Medulla oblongata (tissue), 1 donor: Measurements from ENCODE around the gene CERS4.
"Not testable (repeated sequence)": the region's sequence is repeated elsewhere in the genome, so short reads cannot be mapped to it uniquely, and the experiment has no call there.

Source experiments
- DNase-seq: peaks from one replicate; pipeline ENCODE4 v3.0.0-alpha.2; 2015; ENCODE audit errors: extremely low spot score

Gene CERS4

GRCh38 chr19:8261881-8262280 is 52.7 kb downstream of the CERS4 start:
- DNase-seq = no peak

DNA sequence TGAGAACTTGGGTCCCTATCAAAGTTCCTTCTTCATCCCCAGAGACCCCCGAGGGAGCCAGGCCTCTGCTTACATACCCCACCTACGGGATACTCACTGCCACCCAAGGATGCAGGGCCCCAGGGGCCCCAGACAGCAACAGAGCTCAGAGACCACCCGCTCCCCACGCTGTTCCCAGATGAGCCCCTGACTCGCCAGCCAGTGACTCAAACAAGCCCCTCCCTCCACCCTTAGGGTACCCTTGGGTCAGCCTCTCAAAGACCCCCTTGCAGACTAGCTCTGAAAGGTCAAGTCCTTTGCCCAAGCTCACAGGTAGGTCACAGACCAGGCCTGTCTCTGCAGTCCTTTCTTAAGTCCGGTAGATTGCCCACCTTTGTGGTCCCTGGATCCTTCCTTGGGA is 53.3 kb downstream of the CERS4 start:
- no peak for DNase-seq

DNA sequence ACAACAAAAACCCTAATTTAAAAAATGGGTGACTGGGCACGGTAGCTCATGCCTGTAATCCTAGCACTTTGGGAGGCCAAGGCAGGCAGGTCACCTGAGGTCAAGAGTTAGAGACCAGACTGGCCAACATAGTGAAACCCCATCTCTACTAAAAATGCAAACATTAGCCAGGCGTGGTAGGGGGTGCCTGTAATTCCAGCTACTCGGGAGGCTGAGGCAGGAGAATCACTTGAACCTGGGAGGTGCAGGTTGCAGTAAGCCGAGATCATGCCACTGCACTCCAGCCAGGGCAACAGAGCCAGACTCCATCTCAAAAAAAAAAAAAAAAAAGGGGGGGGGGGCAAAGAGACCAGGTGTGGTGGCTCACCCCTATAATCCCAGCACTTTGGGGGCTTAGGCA is 55.1 kb downstream of the CERS4 start:
- not testable (repeated sequence) for DNase-seq

- no peak for DNase-seq
Observed at GRCh38 chr19:8265872-8266271, 56.7 kb downstream of the CERS4 start.

DNA sequence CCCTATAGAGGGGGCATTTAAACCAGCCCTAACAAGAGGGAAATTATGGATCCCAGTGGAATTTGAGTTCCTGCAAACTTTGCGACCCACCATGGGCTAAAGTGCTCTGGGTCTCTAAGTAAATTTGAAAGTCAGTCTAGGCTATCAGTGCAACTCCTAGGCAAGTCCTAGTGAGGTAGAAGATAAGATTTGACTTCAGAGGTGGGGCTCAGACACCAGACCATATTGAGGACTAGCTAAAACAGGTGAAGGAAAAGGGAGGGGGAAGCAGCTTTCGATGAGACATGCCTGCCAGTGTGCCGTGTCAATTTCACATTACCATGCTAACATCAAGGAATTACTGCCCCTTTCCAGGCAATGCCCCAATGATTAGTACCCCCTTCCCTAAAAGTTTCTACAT is 60.6 kb downstream of the CERS4 start:
- DNase-seq = no peak

GRCh38 chr19:8276508-8276907 is 67.3 kb downstream of the CERS4 start:
- DNase-seq = not testable (repeated sequence)

GRCh38 chr19:8291337-8291736 is 82.2 kb downstream of the CERS4 start:
- not testable (repeated sequence) for DNase-seq

- no peak for DNase-seq
Observed at GRCh38 chr19:8302357-8302691, 93.2 kb downstream of the CERS4 start.

DNA sequence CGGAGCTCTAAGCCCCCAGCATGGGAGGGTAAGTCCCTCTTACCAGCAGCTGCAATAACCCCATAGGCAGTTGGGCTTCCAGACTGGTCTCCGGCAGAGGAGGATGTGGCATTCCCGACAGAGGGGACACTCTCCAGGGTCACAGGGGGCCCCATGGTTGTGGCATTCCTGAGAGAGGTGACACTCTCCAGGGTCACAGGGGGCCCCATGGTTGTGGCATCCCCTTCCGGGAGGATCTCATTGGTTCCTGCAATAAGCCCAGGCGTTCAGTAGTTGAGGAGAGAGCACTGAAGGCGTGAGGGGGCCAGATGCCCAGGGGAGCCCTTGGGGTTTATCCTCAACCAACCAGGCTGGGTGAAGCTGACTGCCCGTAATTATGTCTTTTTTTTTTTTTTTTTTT is 93.6 kb downstream of the CERS4 start:
- no peak for DNase-seq

- DNase-seq = no peak
Observed at GRCh38 chr19:8304841-8305621, 95.9 kb downstream of the CERS4 start.

- no peak for DNase-seq
Observed at GRCh38 chr19:8305798-8306197, 96.6 kb downstream of the CERS4 start.

DNA sequence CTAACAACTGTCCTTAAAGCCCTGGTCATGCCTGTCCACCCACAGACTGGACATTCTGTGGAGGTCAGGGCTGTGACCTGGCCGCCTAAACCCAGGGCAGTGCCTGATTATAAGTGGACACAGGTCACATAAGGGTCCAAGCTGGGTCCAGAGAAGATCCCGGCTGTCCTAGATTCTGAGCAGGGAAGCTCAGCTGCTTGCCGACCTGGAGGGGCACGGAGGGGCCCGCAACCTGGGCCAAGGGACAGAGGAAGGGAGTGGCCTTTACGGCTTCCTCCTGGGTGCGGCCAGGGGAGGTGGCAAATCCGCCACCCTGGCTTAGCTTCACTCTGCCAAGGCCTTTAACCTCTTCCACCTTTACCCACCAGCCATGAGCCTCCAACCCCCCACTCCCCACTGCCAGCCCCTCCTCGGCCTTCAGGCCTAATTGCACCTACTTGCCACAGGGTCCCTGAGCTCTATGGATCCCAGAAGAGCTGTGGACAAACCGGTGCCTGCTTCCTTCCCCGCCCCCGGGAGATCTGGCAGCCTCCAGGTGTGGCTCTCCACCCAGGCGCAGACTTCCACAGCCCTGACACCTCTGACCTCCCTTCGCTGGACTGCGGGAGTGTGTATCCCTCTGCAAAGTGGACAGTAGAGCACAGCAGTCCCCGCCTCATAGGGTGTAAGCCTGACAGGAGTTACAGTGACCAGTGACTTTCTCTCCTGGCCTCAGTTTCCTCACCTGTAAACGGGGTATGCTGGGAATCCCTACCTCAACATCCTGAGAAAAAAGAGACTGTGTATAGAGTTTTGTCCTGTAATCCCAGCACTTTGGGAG is 97.3 kb downstream of the CERS4 start:
- no peak for DNase-seq

GRCh38 chr19:8307400-8307964 is 98.3 kb downstream of the CERS4 start:
- no peak for DNase-seq

- peak; percentile 94 for DNase-seq
Observed at GRCh38 chr19:8307965-8308866, 99.0 kb downstream of the CERS4 start, which contains the start of gene CD320. Gene CD320 (minus strand): TSS chr19:8308358. CDS start chr19:8308290, 68 bp downstream.

- no peak for DNase-seq
Observed at GRCh38 chr19:8308891-8309291, 99.7 kb downstream of the CERS4 start.

- DNase-seq = no peak
Observed at GRCh38 chr19:8310342-8311055, 101.3 kb downstream of the CERS4 start.

GRCh38 chr19:8311461-8312260 is 102.5 kb downstream of the CERS4 start:
- no peak for DNase-seq
